Measurements from ENCODE around the gene ANKRD55. TPM values are rescaled to one million over a fixed set of nuclear protein-coding genes. Genes with fewer than 3 reads are reported as not detected.

ANKRD55 gene
- total and polyA plus RNA-seq, 2 of the 8 experiments (the other 6 are each of a cell fraction or from before 2014, with no cell fraction given), result not detected

GRCh38 chr5:56169949-56170348, 63.2 kb downstream of the ANKRD55 start:
- no peaks in the 10 kb centered on the region for H3K79me2 ChIP-seq (ENCODE audit: control insufficient read depth in 1 of 2, insufficient read depth in 2 of 2, low read length in 2 of 2)
- H3K23ac ChIP-seq (ENCODE audit: insufficient read length), result no peak overlapping the region
- H3K27me3 ChIP-seq (replicated peaks in 1 of 4; ENCODE audit: control insufficient read depth in 3 of 4, extremely low read depth in 1 of 4, insufficient read depth in 3 of 4, low read length in 3 of 4), result no peaks in the 10 kb centered on the region
- no peak overlapping the region for H2BK12ac ChIP-seq (ENCODE audit: low read depth, low read length)
- H2BK5ac ChIP-seq (ENCODE audit: low read depth, low read length), result no peak overlapping the region
- H3K36me3 ChIP-seq (ENCODE audit: control insufficient read depth in 2 of 4, insufficient read depth in 4 of 4, low read length in 3 of 4), result no peaks in the 10 kb centered on the region
- H3K27ac ChIP-seq (ENCODE audit: low read depth, low read length), result no peak overlapping the region
- no peaks in the 10 kb centered on the region for H3K23me2 ChIP-seq (ENCODE audit: low read depth, low read length)
- H3K18ac ChIP-seq (ENCODE audit: extremely low read depth, low read length), result no peak overlapping the region
- TF ChIP-seq GTF2F1 (IDR thresholded peaks at IDR 0.05; ENCODE audit: borderline replicate concordance, low read depth, low read length) (no peak), EGR1 (IDR thresholded peaks at IDR 0.05; ENCODE audit: borderline replicate concordance, low read depth, low read length) (no peak), SP2 (IDR thresholded peaks at IDR 0.05; ENCODE audit: low read length) (no peak), KDM4A (IDR thresholded peaks at IDR 0.05; ENCODE audit: low read depth, low read length, severe bottlenecking) (no peak), TEAD4 (IDR thresholded peaks at IDR 0.05; ENCODE audit: low read depth, low read length) (no peak), HDAC2 (IDR thresholded peaks at IDR 0.05; ENCODE audit: borderline replicate concordance in 1 of 2, low read depth in 2 of 2, low read length in 2 of 2) (no peak)
- TF ChIP-seq, protein P1, sequence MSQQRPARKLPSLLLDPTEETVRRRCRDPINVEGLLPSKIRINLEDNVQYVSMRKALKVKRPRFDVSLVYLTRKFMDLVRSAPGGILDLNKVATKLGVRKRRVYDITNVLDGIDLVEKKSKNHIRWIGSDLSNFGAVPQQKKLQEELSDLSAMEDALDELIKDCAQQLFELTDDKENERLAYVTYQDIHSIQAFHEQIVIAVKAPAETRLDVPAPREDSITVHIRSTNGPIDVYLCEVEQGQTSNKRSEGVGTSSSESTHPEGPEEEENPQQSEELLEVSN (IDR thresholded peaks at IDR 0.05), result no peak
- H2AK5ac ChIP-seq (ENCODE audit: low read depth, low read length), result no peak overlapping the region
- no peak overlapping the region for H4K8ac ChIP-seq (ENCODE audit: extremely low read depth, insufficient read depth, low read length)
- no peak overlapping the region for H3K14ac ChIP-seq (ENCODE audit: insufficient read length)
- no peak overlapping the region for H3K9ac ChIP-seq (replicated peaks in 1 of 4; ENCODE audit: extremely low read depth in 1 of 4, low read depth in 3 of 4, low read length in 3 of 4)
- H2AFZ ChIP-seq (ENCODE audit: low read length), result no peak overlapping the region
- no peaks in the 10 kb centered on the region for H3K9me3 ChIP-seq (ENCODE audit: insufficient read depth in 2 of 2, low read depth in 1 of 2, low read length in 1 of 2)
- no peak overlapping the region for H2BK120ac ChIP-seq (replicated peaks; ENCODE audit: low read depth, low read length)
- no peak for FAIRE-seq
- no peaks in the 10 kb centered on the region for H3K4me1 ChIP-seq (replicated peaks in 1 of 4; ENCODE audit: control insufficient read depth in 3 of 4, insufficient read depth in 4 of 4, low read length in 3 of 4)
- no peak overlapping the region for H3K4ac ChIP-seq (replicated peaks; ENCODE audit: insufficient read length, low read depth, low read length)
- H3K4me2 ChIP-seq (ENCODE audit: insufficient read depth in 1 of 2, low read depth in 2 of 2, low read length in 2 of 2), result no peak overlapping the region
- ChIA-PET CTCF (ENCODE audit: partially characterized antibody) (no interaction called here), POLR2A (ENCODE audit: partially characterized antibody) (no interaction called here)
- H2BK20ac ChIP-seq (ENCODE audit: low read length), result no peak overlapping the region
- H3K4me3 ChIP-seq (ENCODE audit: extremely low read depth in 1 of 4, insufficient read depth in 2 of 4, low read depth in 3 of 4, low read length in 4 of 4), result no peak overlapping the region
- H3K56ac ChIP-seq (replicated peaks; ENCODE audit: insufficient read length, low read depth, low read length), result no peak overlapping the region
- H3K79me1 ChIP-seq (ENCODE audit: low read depth, low read length), result no peaks in the 10 kb centered on the region
- no peak overlapping the region for H4K91ac ChIP-seq (replicated peaks; ENCODE audit: insufficient read length, low read length)
- no peak overlapping the region for H2BK15ac ChIP-seq (ENCODE audit: low read length)
- H4K5ac ChIP-seq (ENCODE audit: insufficient read length, low read depth, low read length), result no peak overlapping the region
- DNase-seq (ENCODE audit: low read depth in 1 of 2, low spot score in 2 of 2), result no peak
- no peaks in the 10 kb centered on the region for H4K20me1 ChIP-seq (replicated peaks in 1 of 2; ENCODE audit: control insufficient read depth in 1 of 2, insufficient read depth in 2 of 2, low read length in 2 of 2)
